CD4-positive, alpha-beta T cell (primary cell): Measurements from ENCODE around the gene CAPN7. TPM values are rescaled to one million over a fixed set of nuclear protein-coding genes. Genes with fewer than 3 reads are reported as not detected.

Source experiments
- ATAC-seq: fragments of 200-7000 bp; cut with Tn5 transposase; one replicate; pipeline ENCODE4 v1.10.0; 2022; ENCODE audit warnings: mild to moderate bottlenecking; ENCODE audit not compliant: poor library complexity
- CTCF ChIA-PET: fragments of 350-600 bp; sonication (Branson Sonifier 250); formaldehyde crosslinking; loops from one replicate; lab custom pipeline; 2021; ENCODE audit warnings: antibody characterized with exemption, inconsistent platforms; lab: Charles Lee
- POLR2A ChIA-PET: fragments of 350-600 bp; sonication (Branson Sonifier 250); formaldehyde crosslinking; loops from one replicate; lab custom pipeline; 2021; ENCODE audit warnings: antibody characterized with exemption, inconsistent platforms; lab: Charles Lee
- DNase-seq, 14 experiments: peaks; one replicate each; pipeline ENCODE4 v3.0.0-alpha.2; 2013 to 2020; ENCODE audit warnings: mixed read lengths in 2 of 14
- H3K27ac ChIP-seq, 2 donors: one replicate each; pipeline versions ENCODE4 v1.5.1 to v1.7.0; 2013; ENCODE audit warnings: low read length in 2 of 2, low read depth in 1 of 2, mild to moderate bottlenecking in 1 of 2
- H3K27me3 ChIP-seq, 2 experiments: 1 replicate in 1 of 2; 2 replicates in 1 of 2; pipeline versions ENCODE4 v1.6.1 to v1.7.0; 2013; ENCODE audit warnings: low read length in 2 of 2, control low read depth in 1 of 2, mild to moderate bottlenecking in 1 of 2, moderate library complexity in 1 of 2; ENCODE audit not compliant: insufficient read depth in 2 of 2, control insufficient read depth in 1 of 2
- H3K36me3 ChIP-seq: one replicate; pipeline ENCODE4 v1.6.1; 2013; ENCODE audit warnings: low read length, control low read depth; ENCODE audit not compliant: insufficient read depth
- H3K4me1 ChIP-seq: one replicate; pipeline ENCODE4 v1.6.1; 2013; ENCODE audit warnings: low read length, control low read depth; ENCODE audit not compliant: insufficient read depth
- H3K4me3 ChIP-seq: one replicate; pipeline ENCODE4 v1.5.1; 2013; ENCODE audit warnings: mild to moderate bottlenecking, low read length, moderate library complexity
- H3K9me3 ChIP-seq, 2 experiments: 1 replicate in 1 of 2; 2 replicates in 1 of 2; pipeline versions ENCODE4 v1.6.1 to v1.7.0; 2013; ENCODE audit warnings: low read length in 2 of 2, mild to moderate bottlenecking in 2 of 2, control low read depth in 1 of 2, moderate library complexity in 1 of 2; ENCODE audit not compliant: control insufficient read depth in 1 of 2, insufficient read depth in 1 of 2
- H3K27ac Mint-ChIP-seq: one replicate; pipeline ENCODE4 v1.8.0; 2020; ENCODE audit warnings: mixed read lengths
- H3K27me3 Mint-ChIP-seq: one replicate; pipeline ENCODE4 v1.8.0; 2021; ENCODE audit warnings: mixed read lengths
- H3K36me3 Mint-ChIP-seq: one replicate; pipeline ENCODE4 v1.8.0; 2021; ENCODE audit warnings: low read depth, mixed read lengths
- H3K4me1 Mint-ChIP-seq: one replicate; pipeline ENCODE4 v1.8.0; 2021; ENCODE audit warnings: low read depth, mixed read lengths
- H3K4me3 Mint-ChIP-seq: one replicate; pipeline ENCODE4 v1.8.0; 2020; ENCODE audit warnings: mild to moderate bottlenecking, mixed read lengths
- H3K9me3 Mint-ChIP-seq: one replicate; pipeline ENCODE4 v1.8.0; 2020; ENCODE audit warnings: mixed read lengths
- CTCF ChIP-seq: fragments of 200-600 bp; IDR thresholded peaks from one replicate; pipeline ENCODE4 v1.8.0; 2022; ENCODE audit warnings: antibody characterized with exemption, mild to moderate bottlenecking
- intact Hi-C, 2 experiments: fragments of 100-400 bp; cut with DNase I in 1 of 2; cut with micrococcal nuclease in 1 of 2; formaldehyde crosslinking; loops; one replicate each; pipeline versions ENCODE4 v1.15.1 to v1.9.0; 2023 to 2025; cut with DNase I, micrococcal nuclease
- total RNA-seq, 174 experiments: library from RNA in 2 of 174; stranded (reverse) in 2 of 174; gene quantifications; one replicate each; pipeline ENCODE4 v1.2.3 and lab custom pipeline; 2021 to 2026

Gene CAPN7
- total RNA-seq, 2 experiments from 2014 or later: 64.7 to 69.4 TPM

- no peak overlapping the region for H3K27ac ChIP-seq
- peaks cover 95% of the 10 kb centered on the region for H3K36me3 Mint-ChIP-seq
- H3K4me3 ChIP-seq: no peak overlapping the region
- DNase-seq (no peak), ATAC-seq (no peak)
- H3K9me3 ChIP-seq: no peaks in the 10 kb centered on the region
- peaks cover 85% of the 10 kb centered on the region for H3K36me3 ChIP-seq
- ChIA-PET POLR2A (no interaction called here), CTCF (interaction anchor here (2.1 kb wide), 1 partner anchor 24 kb away, joined by 5 read pairs; no protein-coding TSS in a partner anchor)
- no peaks in the 10 kb centered on the region for H3K9me3 Mint-ChIP-seq
- H3K27me3 Mint-ChIP-seq: no peaks in the 10 kb centered on the region
- intact Hi-C loops: no loop called here
- peak overlapping the region; percentile 62 for H3K27ac Mint-ChIP-seq
- no peaks in the 10 kb centered on the region for H3K4me1 ChIP-seq
- H3K4me1 Mint-ChIP-seq: peaks cover 6% of the 10 kb centered on the region
- H3K4me3 Mint-ChIP-seq: no peak overlapping the region
- TF ChIP-seq CTCF: no peak
- no peaks in the 10 kb centered on the region for H3K27me3 ChIP-seq
Measured at GRCh38 chr3:15243822-15244482, 37.9 kb downstream of the CAPN7 start.

GRCh38 chr3:15246186-15246585, 40.1 kb downstream of the CAPN7 start:
- intact Hi-C loops: no loop called here
- Mint-ChIP-seq H3K27me3 (no peaks in the 10 kb centered on the region), H3K9me3 (no peaks in the 10 kb centered on the region), H3K4me1 (peaks cover 6% of the 10 kb centered on the region), H3K36me3 (peaks cover 88% of the 10 kb centered on the region), H3K4me3 (no peak overlapping the region), H3K27ac (peak overlapping the region; percentile 31)
- no peak overlapping the region for H3K27ac ChIP-seq
- no peaks in the 10 kb centered on the region for H3K27me3 ChIP-seq
- H3K4me3 ChIP-seq: no peak overlapping the region
- no peaks in the 10 kb centered on the region for H3K4me1 ChIP-seq
- TF ChIP-seq CTCF: no peak
- ATAC-seq: no peak
- POLR2A ChIA-PET: interaction anchor here (1.5 kb wide), 1 partner anchor 40 kb away, joined by 4 read pairs; the partner anchor contains the start of gene CAPN7
- DNase-seq: no peak
- CTCF ChIA-PET: no interaction called here
- no peaks in the 10 kb centered on the region for H3K9me3 ChIP-seq
- peaks cover 85% of the 10 kb centered on the region for H3K36me3 ChIP-seq

GRCh38 chr3:15253023-15253697, 47.1 kb downstream of the CAPN7 start:
- no peaks in the 10 kb centered on the region for H3K9me3 ChIP-seq
- intact Hi-C loops: no loop called here
- POLR2A ChIA-PET: interaction anchor here (1.1 kb wide), 1 partner anchor 68 kb away, joined by 3 read pairs; no protein-coding TSS in a partner anchor
- no peaks in the 10 kb centered on the region for H3K4me1 ChIP-seq
- peaks cover 87% of the 10 kb centered on the region for H3K36me3 Mint-ChIP-seq
- H3K36me3 ChIP-seq: peaks cover 95% of the 10 kb centered on the region
- DNase-seq (no peak), ATAC-seq (no peak)
- no peaks in the 10 kb centered on the region for H3K4me1 Mint-ChIP-seq
- H3K27ac ChIP-seq: no peak overlapping the region
- H3K4me3 Mint-ChIP-seq: no peak overlapping the region
- peak overlapping the region; percentile 53 for H3K27ac Mint-ChIP-seq
- CTCF ChIA-PET: interaction anchor here (1.3 to 1.6 kb wide), 3 partner anchors 14 to 125 kb away, joined by 3 to 4 read pairs (median 3); no protein-coding TSS in a partner anchor
- no peaks in the 10 kb centered on the region for H3K27me3 Mint-ChIP-seq
- H3K27me3 ChIP-seq: no peaks in the 10 kb centered on the region
- no peaks in the 10 kb centered on the region for H3K9me3 Mint-ChIP-seq
- H3K4me3 ChIP-seq: no peak overlapping the region
- TF ChIP-seq CTCF: no peak
